HG03159 (cell line): Measurements from ENCODE around the gene ARPC1A.
"Not testable (repeated sequence)": the region's sequence is repeated elsewhere in the genome, so short reads cannot be mapped to it uniquely, and the experiment has no call there.

ENCODE experiments used
- ATAC-seq: cut with Tn5 transposase; IDR thresholded peaks from one replicate; pipeline ENCODE4 v1.9.1; 2021; ENCODE audit warnings: mild to moderate bottlenecking, moderate library complexity; ENCODE audit not compliant: unreplicated experiment

ARPC1A gene

GRCh38 chr7:99407872-99408378 is 82.2 kb downstream of the ARPC1A start:
- no peak for ATAC-seq

- ATAC-seq, result peak; percentile 81
Observed at GRCh38 chr7:99408379-99409191, 82.9 kb downstream of the ARPC1A start, which contains the start of the genes BUD31 and PDAP1. Gene BUD31 (plus strand): TSS chr7:99408969. CDS start chr7:99411093, 2,124 bp downstream. Gene PDAP1 (minus strand): TSS chr7:99408597. CDS start chr7:99408548, 49 bp downstream.

- no peak for ATAC-seq
Observed at GRCh38 chr7:99409192-99409572, 83.5 kb downstream of the ARPC1A start.

- no peak for ATAC-seq
Observed at GRCh38 chr7:99409806-99410205, 84.1 kb downstream of the ARPC1A start.

- no peak for ATAC-seq
Observed at GRCh38 chr7:99410635-99411034, 84.9 kb downstream of the ARPC1A start.

- ATAC-seq, result not testable (repeated sequence)
Observed at GRCh38 chr7:99415513-99416127, 89.9 kb downstream of the ARPC1A start.
